Choroid plexus epithelial cell (primary cell): Measurements from ENCODE around the gene TTC21B.

Source experiments
- DNase-seq: peaks from one replicate; pipeline ENCODE4 v3.0.0-alpha.2; 2010; ENCODE audit warnings: low read depth
- H3K4me3 ChIP-seq: 2 replicates; pipeline ENCODE4 v1.5.1; 2011; ENCODE audit warnings: low read depth, mild to moderate bottlenecking, control low read depth, low read length, moderate library complexity
- CTCF ChIP-seq: conservative IDR thresholded peaks from 2 replicates; pipeline ENCODE4 v1.5.1; 2011; ENCODE audit warnings: low read depth, mild to moderate bottlenecking, control low read depth, inconsistent platforms, low read length, moderate library complexity

TTC21B gene

DNA sequence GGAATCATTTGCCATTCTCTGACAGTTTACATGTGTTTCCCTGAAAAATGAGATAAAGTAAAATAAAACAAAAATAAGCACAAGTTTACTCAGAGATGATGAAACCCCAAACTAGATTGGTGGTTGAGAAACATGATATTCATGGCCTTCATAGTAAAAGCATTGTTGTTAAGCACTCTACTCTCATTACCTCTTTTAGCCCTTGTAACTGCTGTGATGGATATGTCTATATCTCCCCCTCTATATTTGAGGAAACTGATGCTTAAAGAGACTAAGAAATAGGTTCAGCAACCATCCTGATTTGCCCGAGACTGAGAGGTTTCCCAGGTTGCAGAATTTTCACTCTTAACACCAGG is 125.7 kb downstream of the TTC21B start:
- H3K4me3 ChIP-seq, result no peak overlapping the region
- no peak for DNase-seq
- TF ChIP-seq CTCF, result no peak

DNA sequence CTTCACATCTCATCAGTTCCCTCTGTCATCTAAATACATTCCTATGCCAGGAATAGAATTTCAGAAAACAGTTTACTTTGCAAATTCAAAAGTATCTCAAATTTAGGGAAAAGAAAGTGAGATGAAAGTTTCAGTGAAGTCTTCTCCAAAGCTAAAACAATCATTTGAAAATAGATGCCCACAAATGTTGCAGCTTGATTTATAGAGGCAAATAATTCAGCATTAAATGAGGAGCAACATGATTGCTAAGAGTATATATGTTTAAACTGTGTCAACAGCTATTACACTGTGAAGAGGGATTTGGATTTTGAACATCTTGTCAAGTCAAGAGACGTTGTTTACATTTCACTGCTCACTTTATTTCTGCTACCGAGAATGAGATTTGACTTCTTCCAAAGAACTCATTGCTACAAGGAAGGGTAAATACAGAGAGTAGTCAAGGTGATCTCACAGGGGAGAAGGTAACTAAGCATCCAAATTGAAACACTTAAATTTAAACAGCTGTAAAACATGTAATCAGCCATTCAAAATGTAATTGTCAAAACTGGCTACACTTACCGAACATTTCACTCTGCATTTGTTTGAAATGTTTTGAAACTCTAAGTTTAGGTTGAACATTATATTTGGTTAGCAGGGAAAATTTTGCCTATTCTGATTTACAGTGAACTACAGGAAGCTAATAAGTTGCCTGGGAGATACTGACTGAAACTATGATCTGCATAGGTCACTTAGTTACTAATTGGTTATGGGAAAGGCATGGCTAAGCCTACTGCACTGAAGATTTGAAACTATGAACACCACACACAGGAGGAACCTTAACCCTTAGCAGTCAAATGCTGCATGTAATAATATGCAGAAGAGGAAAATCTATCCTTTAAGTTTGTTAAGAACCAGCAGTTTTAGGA is 126.3 kb downstream of the TTC21B start:
- no peak for DNase-seq
- H3K4me3 ChIP-seq, result no peak overlapping the region
- no peak for TF ChIP-seq CTCF

DNA sequence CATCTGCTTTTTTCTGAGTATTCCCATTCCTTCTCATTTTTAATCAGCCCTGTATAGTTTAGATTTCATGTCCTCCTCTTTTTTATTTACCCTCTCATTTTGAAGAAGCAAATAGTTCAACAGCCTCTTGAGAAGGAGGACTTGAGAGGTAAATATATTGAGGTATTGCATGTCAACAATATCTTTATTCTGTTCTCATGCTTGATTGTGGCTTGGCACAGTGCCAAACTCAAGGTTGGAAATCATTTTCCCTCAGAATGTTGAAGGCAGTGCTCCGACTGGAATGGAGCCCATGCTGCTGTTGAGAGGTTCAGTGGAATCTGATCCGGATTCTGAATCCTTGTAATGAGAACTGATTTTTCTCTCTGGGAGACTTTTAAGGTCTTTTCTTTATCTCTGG is 128.5 kb downstream of the TTC21B start:
- H3K4me3 ChIP-seq, result no peak overlapping the region
- peak; percentile 75 for DNase-seq
- no peak for TF ChIP-seq CTCF
